Measurements from ENCODE around the gene PPL. TPM values are rescaled to one million over a fixed set of nuclear protein-coding genes. Genes with fewer than 3 reads are reported as not detected.

Gene PPL, protein sequence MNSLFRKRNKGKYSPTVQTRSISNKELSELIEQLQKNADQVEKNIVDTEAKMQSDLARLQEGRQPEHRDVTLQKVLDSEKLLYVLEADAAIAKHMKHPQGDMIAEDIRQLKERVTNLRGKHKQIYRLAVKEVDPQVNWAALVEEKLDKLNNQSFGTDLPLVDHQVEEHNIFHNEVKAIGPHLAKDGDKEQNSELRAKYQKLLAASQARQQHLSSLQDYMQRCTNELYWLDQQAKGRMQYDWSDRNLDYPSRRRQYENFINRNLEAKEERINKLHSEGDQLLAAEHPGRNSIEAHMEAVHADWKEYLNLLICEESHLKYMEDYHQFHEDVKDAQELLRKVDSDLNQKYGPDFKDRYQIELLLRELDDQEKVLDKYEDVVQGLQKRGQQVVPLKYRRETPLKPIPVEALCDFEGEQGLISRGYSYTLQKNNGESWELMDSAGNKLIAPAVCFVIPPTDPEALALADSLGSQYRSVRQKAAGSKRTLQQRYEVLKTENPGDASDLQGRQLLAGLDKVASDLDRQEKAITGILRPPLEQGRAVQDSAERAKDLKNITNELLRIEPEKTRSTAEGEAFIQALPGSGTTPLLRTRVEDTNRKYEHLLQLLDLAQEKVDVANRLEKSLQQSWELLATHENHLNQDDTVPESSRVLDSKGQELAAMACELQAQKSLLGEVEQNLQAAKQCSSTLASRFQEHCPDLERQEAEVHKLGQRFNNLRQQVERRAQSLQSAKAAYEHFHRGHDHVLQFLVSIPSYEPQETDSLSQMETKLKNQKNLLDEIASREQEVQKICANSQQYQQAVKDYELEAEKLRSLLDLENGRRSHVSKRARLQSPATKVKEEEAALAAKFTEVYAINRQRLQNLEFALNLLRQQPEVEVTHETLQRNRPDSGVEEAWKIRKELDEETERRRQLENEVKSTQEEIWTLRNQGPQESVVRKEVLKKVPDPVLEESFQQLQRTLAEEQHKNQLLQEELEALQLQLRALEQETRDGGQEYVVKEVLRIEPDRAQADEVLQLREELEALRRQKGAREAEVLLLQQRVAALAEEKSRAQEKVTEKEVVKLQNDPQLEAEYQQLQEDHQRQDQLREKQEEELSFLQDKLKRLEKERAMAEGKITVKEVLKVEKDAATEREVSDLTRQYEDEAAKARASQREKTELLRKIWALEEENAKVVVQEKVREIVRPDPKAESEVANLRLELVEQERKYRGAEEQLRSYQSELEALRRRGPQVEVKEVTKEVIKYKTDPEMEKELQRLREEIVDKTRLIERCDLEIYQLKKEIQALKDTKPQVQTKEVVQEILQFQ (N-terminal part only)
- total RNA-seq: 10.1 TPM
- 55.0 TPM for polyA plus RNA-seq

DNA sequence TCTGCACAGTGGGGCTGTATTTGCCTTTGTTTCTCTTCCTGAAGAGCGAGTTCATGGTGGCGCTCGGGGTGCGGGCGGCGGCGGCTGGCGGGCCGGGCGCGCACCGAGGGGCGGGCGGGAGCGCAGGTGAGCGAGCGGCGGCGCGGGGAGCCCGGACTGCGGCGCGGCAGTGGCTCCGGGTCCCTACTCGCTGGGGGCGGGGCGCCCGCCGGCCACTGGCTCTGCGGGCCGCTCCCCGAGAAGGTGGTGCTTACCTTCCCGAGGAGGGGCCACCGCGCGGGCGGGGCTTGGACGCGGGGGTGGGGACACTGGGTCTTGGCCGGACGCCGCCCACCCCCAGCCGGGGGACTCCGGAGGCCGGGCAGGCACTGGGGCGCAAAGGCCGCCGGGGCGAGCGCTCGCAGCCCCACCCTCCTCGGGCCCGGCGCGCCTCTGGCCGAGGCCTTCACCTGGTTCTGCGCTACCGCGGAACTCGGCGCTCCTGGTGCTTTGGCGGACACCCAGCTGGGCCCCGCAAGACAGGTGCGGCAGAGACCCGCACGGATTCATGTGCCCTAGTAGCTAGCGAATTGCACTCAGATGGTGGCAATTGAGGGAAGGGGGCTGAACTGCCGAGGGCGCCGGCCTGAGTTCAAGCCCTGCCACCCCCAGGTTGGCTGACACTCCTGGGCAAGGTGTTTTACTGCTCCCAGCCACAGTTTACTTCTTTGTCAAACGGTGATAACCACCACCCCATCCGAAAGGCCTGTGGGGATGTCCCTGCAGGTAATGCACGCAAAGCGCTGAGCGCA is at the start of gene PPL:
TSS of gene PPL (minus strand) at position 158 of the 791 bp plus-strand sequence. CDS start at position 55, 103 bp downstream.
- Histone ChIP-seq H3K27ac (ENCODE audit: low read depth) (peak within 1 kb of the TSS; percentile 74), H3K4me3 (ENCODE audit: low read depth, low read length) (peak within 1 kb of the TSS; percentile 55), H3K36me3 (ENCODE audit: insufficient read depth) (no peaks in the 10 kb centered on the region), H3K4me1 (ENCODE audit: insufficient read depth) (peaks cover 1% of the 10 kb centered on the region)
- 10% methylated on average over 76 of the region's 76 CpGs for WGBS
- DNase-seq (ENCODE audit: extremely low spot score): no peak

DNA sequence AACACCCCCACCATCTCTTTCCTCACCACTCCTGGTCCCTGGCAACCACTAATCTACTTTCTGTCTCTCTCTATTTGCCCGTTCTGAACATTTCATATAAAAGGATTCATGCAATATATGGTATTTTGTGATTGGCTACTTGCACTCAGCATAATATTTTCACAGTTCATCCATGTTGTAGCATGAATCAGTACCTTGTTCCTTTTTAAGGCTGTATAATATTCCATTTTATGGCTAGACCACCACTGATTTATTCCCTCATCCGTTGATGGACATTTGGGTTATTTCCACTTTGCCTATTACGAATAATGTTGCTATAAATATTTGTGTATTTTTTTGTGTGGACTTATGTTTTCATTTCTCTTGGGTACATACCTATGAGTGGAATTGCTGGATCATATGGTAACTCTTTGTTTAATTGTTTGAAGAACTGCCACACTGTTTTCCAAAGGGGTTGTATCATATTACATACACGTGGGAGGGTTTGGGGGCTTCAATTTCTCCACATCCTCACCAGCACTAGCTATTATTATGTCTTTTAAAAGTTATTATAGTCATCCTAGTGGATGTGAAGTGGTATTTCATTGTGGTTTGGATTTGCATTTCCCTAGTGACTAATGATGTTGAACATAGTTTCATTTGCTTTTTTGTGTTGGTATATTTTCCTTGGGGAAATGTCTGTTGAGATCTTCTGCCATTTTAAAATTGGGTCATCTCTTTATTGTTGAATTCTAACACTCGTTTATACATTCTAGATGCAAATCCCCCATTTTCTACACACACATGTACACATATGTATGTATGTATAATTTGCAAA is 47.4 kb upstream of the PPL start:
- Histone ChIP-seq H3K27ac (ENCODE audit: low read depth) (no peak overlapping the region), H3K36me3 (ENCODE audit: insufficient read depth) (no peaks in the 10 kb centered on the region), H3K4me3 (ENCODE audit: low read depth, low read length) (no peak overlapping the region), H3K4me1 (ENCODE audit: insufficient read depth) (peaks cover 1% of the 10 kb centered on the region)
- WGBS: 73% methylated on average over 5 of the region's 5 CpGs
- no peak for DNase-seq (ENCODE audit: extremely low spot score)

DNA sequence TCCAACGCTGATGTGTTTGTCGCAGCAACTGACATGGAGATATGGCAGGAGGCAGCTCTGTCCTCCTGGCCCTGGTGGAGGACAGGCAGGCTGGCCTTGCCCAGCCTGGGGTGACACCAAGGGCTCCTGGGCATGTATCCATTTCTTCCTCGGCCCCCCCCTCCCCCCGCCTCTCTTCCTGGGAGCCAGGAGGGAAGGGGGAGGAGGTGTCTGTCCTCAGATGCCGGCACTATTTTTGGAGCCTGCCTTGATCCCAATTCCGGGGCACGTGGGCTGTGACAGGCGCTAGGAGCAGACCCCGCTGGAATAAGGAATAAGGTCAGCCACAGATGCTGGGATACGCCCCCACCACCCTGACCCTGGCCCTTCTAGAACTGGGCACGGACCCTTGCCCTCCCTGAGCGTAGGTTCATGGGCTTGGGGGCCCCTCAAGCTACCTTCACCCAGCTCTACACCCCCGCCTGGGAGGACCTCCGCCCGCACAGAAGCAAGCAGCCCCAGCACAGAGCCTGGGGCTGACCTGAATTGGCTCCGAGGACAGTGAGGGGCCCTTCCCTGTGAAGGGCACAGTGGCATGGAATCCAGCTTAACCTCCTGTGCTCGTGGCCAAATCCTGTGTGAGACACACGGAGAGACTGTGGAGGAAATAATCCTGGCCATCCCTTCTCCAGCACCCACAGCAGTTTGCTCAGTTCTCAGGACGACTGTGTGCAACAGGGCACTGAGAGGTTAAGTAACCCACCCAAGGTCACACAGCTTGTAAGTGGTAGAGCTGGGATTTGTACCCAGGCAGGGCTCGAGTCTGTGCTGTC is 45.3 kb upstream of the PPL start:
- WGBS: 44% methylated on average over 20 of the region's 20 CpGs
- Histone ChIP-seq H3K36me3 (ENCODE audit: insufficient read depth) (no peaks in the 10 kb centered on the region), H3K4me3 (ENCODE audit: low read depth, low read length) (no peak overlapping the region), H3K4me1 (ENCODE audit: insufficient read depth) (no peaks in the 10 kb centered on the region), H3K27ac (ENCODE audit: low read depth) (no peak overlapping the region)
- no peak for DNase-seq (ENCODE audit: extremely low spot score)

DNA sequence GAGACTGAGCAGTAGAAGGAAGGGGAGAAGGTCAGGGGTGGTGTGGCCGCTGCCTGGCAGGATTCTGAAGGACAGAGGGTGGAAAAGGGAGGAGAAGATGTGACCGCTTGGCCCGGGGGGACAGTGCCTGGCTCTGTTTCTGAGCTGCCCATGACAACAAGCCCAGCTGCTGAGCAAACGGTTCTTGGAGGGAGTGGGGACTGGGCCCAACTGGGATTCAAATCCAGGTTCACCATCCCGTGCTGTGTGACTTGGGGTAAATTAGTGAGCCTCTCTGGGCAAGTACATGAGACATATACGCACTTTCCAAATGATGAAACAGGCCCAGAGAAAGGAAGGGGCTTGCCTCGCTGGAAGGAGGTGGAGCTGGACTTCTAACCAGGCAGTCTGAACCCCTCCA is 44.5 kb upstream of the PPL start:
- H3K4me3 ChIP-seq (ENCODE audit: low read depth, low read length): no peak overlapping the region
- no peak for DNase-seq (ENCODE audit: extremely low spot score)
- WGBS: 76% methylated on average over 7 of the region's 7 CpGs
- no peak overlapping the region for H3K27ac ChIP-seq (ENCODE audit: low read depth)
- no peaks in the 10 kb centered on the region for H3K36me3 ChIP-seq (ENCODE audit: insufficient read depth)
- no peaks in the 10 kb centered on the region for H3K4me1 ChIP-seq (ENCODE audit: insufficient read depth)

DNA sequence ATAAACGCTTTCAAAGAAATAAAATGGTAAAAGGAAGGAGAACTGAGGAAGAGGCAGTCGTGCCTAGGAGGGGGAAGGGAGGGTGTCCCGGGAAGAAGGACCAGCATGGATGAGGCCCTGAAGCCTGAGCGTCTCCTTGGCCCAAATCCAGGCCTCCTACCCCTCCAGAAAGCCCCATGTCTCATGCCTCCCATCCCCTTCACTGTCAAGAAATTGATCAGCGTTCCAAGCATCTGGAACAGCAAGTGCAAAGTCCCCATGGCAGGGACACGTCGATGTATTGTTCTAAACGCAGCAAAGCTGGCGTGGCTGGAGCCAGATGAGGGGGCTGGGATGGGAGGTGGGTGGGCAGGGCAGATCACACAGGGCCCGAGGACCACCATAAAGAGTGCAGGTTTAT is 43.7 kb upstream of the PPL start:
- no peak overlapping the region for H3K4me3 ChIP-seq (ENCODE audit: low read depth, low read length)
- H3K27ac ChIP-seq (ENCODE audit: low read depth): no peak overlapping the region
- WGBS: 72% methylated on average over 10 of the region's 10 CpGs
- H3K4me1 ChIP-seq (ENCODE audit: insufficient read depth): no peaks in the 10 kb centered on the region
- no peaks in the 10 kb centered on the region for H3K36me3 ChIP-seq (ENCODE audit: insufficient read depth)
- DNase-seq (ENCODE audit: extremely low spot score): no peak

DNA sequence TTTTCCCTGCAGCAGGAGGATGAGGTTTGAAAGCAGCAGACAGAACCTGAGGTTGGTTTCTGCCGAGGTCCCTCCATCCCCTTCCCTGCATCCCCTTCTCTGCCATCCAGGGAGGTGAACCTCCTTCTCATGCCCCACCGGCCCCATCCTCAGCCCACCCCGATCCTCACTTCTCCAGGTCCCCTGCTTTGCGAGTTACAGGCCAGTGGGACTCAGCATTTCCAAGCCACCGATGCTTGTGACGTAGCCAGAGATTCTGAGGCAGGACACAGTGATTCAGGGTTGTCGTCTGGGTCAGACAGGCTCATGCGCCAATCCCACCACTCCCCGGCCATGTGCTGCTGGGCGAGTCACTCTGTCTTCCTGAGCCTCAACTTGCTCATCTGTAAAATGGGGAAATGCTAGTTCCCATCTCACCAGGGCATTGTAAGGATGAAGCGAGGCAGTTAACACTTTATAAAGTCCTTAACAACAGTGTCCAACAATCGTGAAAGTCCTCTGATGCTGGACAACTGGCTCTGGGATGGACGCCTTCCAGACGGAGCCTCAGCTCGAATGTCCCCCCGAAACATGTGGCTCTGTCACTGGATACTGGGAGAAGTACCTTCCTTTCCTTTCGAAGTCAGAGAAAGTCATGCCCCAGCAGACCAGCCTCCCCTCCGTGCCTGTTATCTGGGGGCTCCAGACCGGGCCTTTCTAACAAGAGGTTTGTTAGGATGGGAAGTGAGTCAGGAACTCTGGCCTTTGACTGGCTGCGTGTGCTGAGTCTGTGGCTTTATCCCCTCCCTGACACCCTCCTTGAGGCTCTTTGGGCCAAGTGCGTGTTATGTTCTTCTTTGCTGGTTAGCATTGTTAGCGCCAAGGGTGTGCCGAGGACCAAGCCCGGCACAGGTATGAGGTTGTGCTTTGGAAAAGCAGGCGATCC is 43.0 kb upstream of the PPL start:
- WGBS: 73% methylated on average over 25 of the region's 25 CpGs
- no peaks in the 10 kb centered on the region for H3K4me1 ChIP-seq (ENCODE audit: insufficient read depth)
- H3K27ac ChIP-seq (ENCODE audit: low read depth): no peak overlapping the region
- H3K36me3 ChIP-seq (ENCODE audit: insufficient read depth): no peaks in the 10 kb centered on the region
- DNase-seq (ENCODE audit: extremely low spot score): no peak
- no peak overlapping the region for H3K4me3 ChIP-seq (ENCODE audit: low read depth, low read length)

DNA sequence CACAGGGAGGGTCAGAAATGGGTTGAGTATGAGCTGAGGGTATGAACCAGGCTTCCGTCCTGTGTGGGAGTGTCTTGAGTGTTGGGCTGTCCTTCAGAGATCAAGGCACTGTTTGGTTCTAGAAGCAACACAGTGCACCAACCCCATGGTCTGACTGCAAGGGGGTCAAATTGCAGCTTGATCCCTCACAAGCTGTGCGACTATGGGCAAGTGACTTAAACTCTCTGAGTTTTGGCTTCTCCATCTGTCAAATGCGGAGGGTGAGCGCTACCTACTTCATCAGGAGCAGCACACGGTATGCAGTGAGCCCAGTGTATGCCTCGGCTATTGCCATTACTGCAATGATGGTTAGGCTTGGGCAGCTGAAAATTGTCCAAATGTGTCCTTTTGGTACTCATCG is 42.2 kb upstream of the PPL start:
- Histone ChIP-seq H3K36me3 (ENCODE audit: insufficient read depth) (no peaks in the 10 kb centered on the region), H3K4me1 (ENCODE audit: insufficient read depth) (no peaks in the 10 kb centered on the region), H3K27ac (ENCODE audit: low read depth) (no peak overlapping the region), H3K4me3 (ENCODE audit: low read depth, low read length) (no peak overlapping the region)
- no peak for DNase-seq (ENCODE audit: extremely low spot score)
- WGBS: 76% methylated on average over 7 of the region's 7 CpGs

DNA sequence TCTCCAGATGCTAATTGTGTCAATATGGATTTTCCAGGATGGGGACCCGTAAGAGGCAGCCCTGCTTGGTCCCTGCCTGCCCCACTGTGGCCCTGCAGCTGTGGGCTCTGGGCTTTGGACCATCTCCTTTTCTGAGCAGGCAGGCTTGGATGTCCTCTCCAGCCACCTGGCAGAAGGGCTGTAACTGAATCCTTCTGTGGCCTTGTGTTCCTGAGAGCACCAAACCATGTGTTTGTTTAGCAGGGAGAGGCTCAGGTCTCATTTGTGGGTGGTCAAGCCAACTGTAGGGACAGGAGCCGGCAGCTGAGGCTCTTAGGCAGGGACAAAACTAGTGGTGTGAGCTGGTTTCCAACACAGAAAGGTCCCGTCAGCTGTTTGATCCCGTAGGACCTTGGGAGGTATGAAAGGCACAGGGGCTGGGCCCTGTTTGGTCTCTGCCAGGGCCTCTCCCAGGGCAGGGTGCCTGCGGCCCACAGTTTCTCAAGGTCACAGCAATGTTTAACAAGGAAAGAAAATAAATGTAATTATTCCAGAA is 39.7 kb upstream of the PPL start:
- no peak overlapping the region for H3K4me3 ChIP-seq (ENCODE audit: low read depth, low read length)
- 83% methylated on average over 5 of the region's 5 CpGs for WGBS
- no peak for DNase-seq (ENCODE audit: extremely low spot score)

DNA sequence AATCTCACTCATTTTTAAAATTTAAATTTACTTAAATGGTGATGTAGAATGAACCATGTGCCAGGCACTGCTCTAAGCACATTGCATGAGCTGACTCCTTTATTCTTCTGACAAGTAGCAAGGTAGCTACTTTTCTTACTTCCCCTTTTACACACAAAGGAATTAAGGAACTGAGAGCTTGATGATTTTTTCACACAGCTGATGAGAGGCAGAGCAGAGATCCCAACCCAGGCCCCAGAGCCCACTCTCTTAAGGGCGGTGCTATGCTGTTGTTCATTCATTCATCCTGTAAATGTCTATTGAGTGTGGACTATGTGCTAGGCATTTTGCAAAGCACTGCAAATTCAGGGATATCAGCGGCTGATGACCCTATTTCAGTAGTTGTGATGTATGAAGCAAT is 39.1 kb upstream of the PPL start:
- Histone ChIP-seq H3K36me3 (ENCODE audit: insufficient read depth) (no peaks in the 10 kb centered on the region), H3K4me3 (ENCODE audit: low read depth, low read length) (no peak overlapping the region), H3K4me1 (ENCODE audit: insufficient read depth) (no peaks in the 10 kb centered on the region), H3K27ac (ENCODE audit: low read depth) (no peak overlapping the region)
- WGBS: 83% methylated on average over 2 of the region's 2 CpGs
- DNase-seq (ENCODE audit: extremely low spot score): no peak

More for the DNA sequence above, 39.7 kb upstream of the PPL start:
- H3K27ac ChIP-seq (ENCODE audit: low read depth): no peak overlapping the region
- no peaks in the 10 kb centered on the region for H3K4me1 ChIP-seq (ENCODE audit: insufficient read depth)
- no peaks in the 10 kb centered on the region for H3K36me3 ChIP-seq (ENCODE audit: insufficient read depth)

DNA sequence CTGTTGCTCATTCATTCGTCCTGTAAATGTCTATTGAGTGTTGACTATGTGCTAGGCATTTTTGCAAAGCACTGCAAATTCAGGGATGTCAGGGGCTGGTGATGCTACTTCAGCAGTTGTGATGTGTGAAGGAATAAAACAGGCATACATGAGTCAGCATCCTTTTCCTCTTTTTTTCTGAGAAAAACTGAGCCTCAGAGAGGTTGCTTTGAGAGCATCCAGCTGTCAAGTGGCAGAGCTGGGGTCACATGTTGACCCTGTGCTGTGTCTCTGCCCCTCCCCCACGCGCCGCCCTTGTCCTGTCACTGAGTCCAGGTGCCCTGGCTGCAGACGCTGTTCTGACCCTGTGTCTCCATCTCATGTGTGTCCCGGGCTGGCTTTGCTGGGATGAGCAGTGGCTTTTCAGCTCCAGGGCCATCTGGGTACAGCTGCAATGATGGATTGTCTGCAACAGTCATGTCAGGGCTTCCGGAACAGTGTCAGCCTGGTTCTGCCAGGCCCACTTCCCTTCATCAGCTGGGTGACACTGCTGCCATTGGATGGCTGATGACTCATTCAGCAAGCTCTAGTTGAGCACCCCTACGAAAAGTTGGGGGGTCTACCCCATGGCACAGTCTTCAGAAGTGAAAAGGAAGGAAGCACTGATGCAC is 36.1 kb upstream of the PPL start:
- H3K27ac ChIP-seq (ENCODE audit: low read depth): no peak overlapping the region
- no peak overlapping the region for H3K4me3 ChIP-seq (ENCODE audit: low read depth, low read length)
- DNase-seq (ENCODE audit: extremely low spot score): no peak
- no peaks in the 10 kb centered on the region for H3K36me3 ChIP-seq (ENCODE audit: insufficient read depth)
- WGBS: 48% methylated on average over 8 of the region's 8 CpGs
- no peaks in the 10 kb centered on the region for H3K4me1 ChIP-seq (ENCODE audit: insufficient read depth)

Measured in urinary bladder (tissue), 4 donors.